Measurements from ENCODE around the gene GAK. TPM values are rescaled to one million over a fixed set of nuclear protein-coding genes. Genes with fewer than 3 reads are reported as not detected.

GAK gene
- polyA plus RNA-seq, 1 of the 3 experiments (the other 2 are of a cell fraction), result 35.9 TPM

DNA sequence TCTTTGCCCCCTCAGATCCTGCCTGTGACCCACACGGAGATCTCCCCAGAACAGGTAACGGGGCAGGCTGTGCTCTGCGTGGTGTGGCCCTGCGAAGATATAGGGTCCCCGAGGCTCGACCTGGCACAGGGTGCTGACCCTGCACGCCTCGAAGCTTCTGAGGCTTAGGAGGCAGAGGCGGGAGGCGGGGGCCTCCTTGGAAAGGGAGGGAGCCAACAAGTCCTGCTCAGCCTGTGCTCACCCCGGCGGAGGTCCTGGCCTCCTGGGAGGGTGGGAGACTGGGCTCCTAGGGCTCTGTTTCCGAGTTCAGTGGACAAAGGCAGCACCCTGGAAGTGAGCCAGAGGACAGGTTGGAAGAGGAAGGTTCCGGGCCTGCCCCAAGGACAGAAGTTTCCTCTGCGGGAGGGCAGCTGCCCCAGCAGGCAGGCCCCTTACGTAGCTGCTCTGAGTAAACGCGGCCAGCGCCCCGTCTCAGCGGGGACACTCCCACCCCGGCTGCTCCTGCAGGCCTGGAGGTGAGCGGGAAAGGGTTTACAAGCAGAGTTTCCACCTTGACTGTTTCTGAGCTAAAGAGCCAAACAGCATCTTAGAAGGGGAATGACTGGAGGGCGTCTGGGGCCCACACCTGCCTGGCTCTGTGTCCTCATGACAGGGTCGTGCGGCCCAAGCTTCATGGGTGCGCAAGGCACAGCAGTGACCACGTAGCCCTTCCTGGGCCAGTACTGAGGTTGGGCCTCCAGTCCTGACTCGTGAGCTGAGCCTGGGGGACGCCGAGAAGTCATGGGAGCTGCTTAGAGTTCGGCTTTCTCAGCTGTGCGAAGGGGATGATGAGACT, 16.2 kb upstream of the GAK start:
- no peak overlapping the region for H3K4me2 ChIP-seq
- H3K9me2 ChIP-seq, result no peaks in the 10 kb centered on the region
- WGBS (ENCODE audit: low lambda C conversion rate), result 89% methylated on average over 24 of the region's 33 CpGs
- H3K9me3 ChIP-seq, result no peaks in the 10 kb centered on the region
- peak; percentile 14 for DNase-seq
- no peak overlapping the region for H2AFZ ChIP-seq (ENCODE audit: low read depth)
- POLR2A ChIA-PET, result no interaction called here
- no peaks in the 10 kb centered on the region for H3K4me1 ChIP-seq (ENCODE audit: control insufficient read depth in 1 of 2, insufficient read depth in 2 of 2, low read depth in 1 of 2, low read length in 1 of 2)
- no peak overlapping the region for H3K9ac ChIP-seq
- TF ChIP-seq, protein P1, sequence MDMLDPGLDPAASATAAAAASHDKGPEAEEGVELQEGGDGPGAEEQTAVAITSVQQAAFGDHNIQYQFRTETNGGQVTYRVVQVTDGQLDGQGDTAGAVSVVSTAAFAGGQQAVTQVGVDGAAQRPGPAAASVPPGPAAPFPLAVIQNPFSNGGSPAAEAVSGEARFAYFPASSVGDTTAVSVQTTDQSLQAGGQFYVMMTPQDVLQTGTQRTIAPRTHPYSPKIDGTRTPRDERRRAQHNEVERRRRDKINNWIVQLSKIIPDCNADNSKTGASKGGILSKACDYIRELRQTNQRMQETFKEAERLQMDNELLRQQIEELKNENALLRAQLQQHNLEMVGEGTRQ (IDR thresholded peaks at IDR 0.05; ENCODE audit: borderline replicate concordance, low read depth, low read length), result no peak
- no peak for TF ChIP-seq SMC3 (IDR thresholded peaks at IDR 0.05; ENCODE audit: low read depth, low read length)
- no peak for TF ChIP-seq GABPA (IDR thresholded peaks at IDR 0.05; ENCODE audit: low read depth)
- TF ChIP-seq, protein P2, sequence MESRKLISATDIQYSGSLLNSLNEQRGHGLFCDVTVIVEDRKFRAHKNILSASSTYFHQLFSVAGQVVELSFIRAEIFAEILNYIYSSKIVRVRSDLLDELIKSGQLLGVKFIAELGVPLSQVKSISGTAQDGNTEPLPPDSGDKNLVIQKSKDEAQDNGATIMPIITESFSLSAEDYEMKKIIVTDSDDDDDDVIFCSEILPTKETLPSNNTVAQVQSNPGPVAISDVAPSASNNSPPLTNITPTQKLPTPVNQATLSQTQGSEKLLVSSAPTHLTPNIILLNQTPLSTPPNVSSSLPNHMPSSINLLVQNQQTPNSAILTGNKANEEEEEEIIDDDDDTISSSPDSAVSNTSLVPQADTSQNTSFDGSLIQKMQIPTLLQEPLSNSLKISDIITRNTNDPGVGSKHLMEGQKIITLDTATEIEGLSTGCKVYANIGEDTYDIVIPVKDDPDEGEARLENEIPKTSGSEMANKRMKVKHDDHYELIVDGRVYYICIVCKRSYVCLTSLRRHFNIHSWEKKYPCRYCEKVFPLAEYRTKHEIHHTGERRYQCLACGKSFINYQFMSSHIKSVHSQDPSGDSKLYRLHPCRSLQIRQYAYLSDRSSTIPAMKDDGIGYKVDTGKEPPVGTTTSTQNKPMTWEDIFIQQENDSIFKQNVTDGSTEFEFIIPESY (IDR thresholded peaks at IDR 0.05; ENCODE audit: borderline replicate concordance, low read depth), result no peak
- no peak for TF ChIP-seq EZH2phosphoT487 (IDR thresholded peaks at IDR 0.05; ENCODE audit: borderline replicate concordance, low read depth)
- no peak for TF ChIP-seq YY1 (IDR thresholded peaks at IDR 0.05; ENCODE audit: low read depth)
- TF ChIP-seq ELF1 (IDR thresholded peaks at IDR 0.05), result no peak
- H3F3A ChIP-seq (replicated peaks; ENCODE audit: insufficient read depth), result no peaks in the 10 kb centered on the region
- H3K27me3 ChIP-seq (ENCODE audit: insufficient read depth), result no peaks in the 10 kb centered on the region
- no peak overlapping the region for H3K27ac ChIP-seq (ENCODE audit: low read depth in 2 of 2, low read length in 1 of 2)
- no peaks in the 10 kb centered on the region for H3K79me2 ChIP-seq (ENCODE audit: insufficient read depth)
- H3K4me3 ChIP-seq (ENCODE audit: low read depth in 2 of 2, low read length in 1 of 2), result no peak overlapping the region
- CTCF ChIA-PET, result interaction anchor here (1.3 kb wide), 1 partner anchor 206 kb away, joined by 4 read pairs; no protein-coding TSS in a partner anchor
- H4K20me1 ChIP-seq (ENCODE audit: insufficient read depth), result no peaks in the 10 kb centered on the region
- H3K36me3 ChIP-seq (replicated peaks in 1 of 2; ENCODE audit: control insufficient read depth in 1 of 2, insufficient read depth in 2 of 2, low read length in 1 of 2), result no peaks in the 10 kb centered on the region

- Histone ChIP-seq H3K4me3 (ENCODE audit: low read depth in 2 of 2, low read length in 1 of 2) (no peak overlapping the region), H3K4me1 (ENCODE audit: control insufficient read depth in 1 of 2, insufficient read depth in 2 of 2, low read depth in 1 of 2, low read length in 1 of 2) (no peaks in the 10 kb centered on the region), H3K9ac (no peak overlapping the region), H2AFZ (ENCODE audit: low read depth) (no peak overlapping the region), H4K20me1 (ENCODE audit: insufficient read depth) (no peaks in the 10 kb centered on the region), H3K79me2 (ENCODE audit: insufficient read depth) (no peaks in the 10 kb centered on the region), H3K4me2 (no peak overlapping the region), H3K9me3 (no peaks in the 10 kb centered on the region), H3K27me3 (ENCODE audit: insufficient read depth) (no peaks in the 10 kb centered on the region), H3F3A (replicated peaks; ENCODE audit: insufficient read depth) (no peaks in the 10 kb centered on the region), H3K27ac (ENCODE audit: low read depth in 2 of 2, low read length in 1 of 2) (no peak overlapping the region), H3K36me3 (replicated peaks in 1 of 2; ENCODE audit: control insufficient read depth in 1 of 2, insufficient read depth in 2 of 2, low read length in 1 of 2) (no peaks in the 10 kb centered on the region), H3K9me2 (no peaks in the 10 kb centered on the region)
- WGBS (ENCODE audit: low lambda C conversion rate), result 87% methylated on average over 9 of the region's 19 CpGs
- CTCF ChIA-PET, result no interaction called here
- peak; percentile 31 for DNase-seq
- TF ChIP-seq SMC3 (IDR thresholded peaks at IDR 0.05; ENCODE audit: low read depth, low read length), result no peak
- no peak for TF ChIP-seq IRF3 (IDR thresholded peaks at IDR 0.05; ENCODE audit: low read depth, low read length)
- TF ChIP-seq FOSL2 (IDR thresholded peaks at IDR 0.05; ENCODE audit: borderline replicate concordance, low read depth), result no peak
- no peak for TF ChIP-seq RFX5 (IDR thresholded peaks at IDR 0.05; ENCODE audit: low read length)
- TF ChIP-seq, protein P3, sequence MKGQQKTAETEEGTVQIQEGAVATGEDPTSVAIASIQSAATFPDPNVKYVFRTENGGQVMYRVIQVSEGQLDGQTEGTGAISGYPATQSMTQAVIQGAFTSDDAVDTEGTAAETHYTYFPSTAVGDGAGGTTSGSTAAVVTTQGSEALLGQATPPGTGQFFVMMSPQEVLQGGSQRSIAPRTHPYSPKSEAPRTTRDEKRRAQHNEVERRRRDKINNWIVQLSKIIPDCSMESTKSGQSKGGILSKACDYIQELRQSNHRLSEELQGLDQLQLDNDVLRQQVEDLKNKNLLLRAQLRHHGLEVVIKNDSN (IDR thresholded peaks at IDR 0.05; ENCODE audit: borderline replicate concordance, low read depth), result no peak
- TF ChIP-seq, protein P2 (IDR thresholded peaks at IDR 0.05; ENCODE audit: borderline replicate concordance, low read depth), result no peak
- POLR2A ChIA-PET, result no interaction called here
These were observed 15.4 kb upstream of the GAK start for GRCh38 chr4:947491-947971.

Measured in SK-N-SH (cell line).